GM18951 (cell line): Measurements from ENCODE around the gene SORBS2.

Source experiments
- POLR2A ChIP-seq: IDR thresholded peaks from 4 replicates; pipeline ENCODE4 v1.6.1; 2011; ENCODE audit warnings: mild to moderate bottlenecking; ENCODE audit not compliant: insufficient read length, insufficient read depth; ENCODE audit errors: extremely low read depth
- in situ Hi-C: fragments of 300-500 bp; cut with MboI; formaldehyde crosslinking; loops from one replicate; pipeline ENCODE4 v1.12.0; 2022; ENCODE audit warnings: low sequenced_read_pairs, mixed read lengths, inconsistent platforms; ENCODE audit not compliant: unreplicated experiment

Gene SORBS2

DNA sequence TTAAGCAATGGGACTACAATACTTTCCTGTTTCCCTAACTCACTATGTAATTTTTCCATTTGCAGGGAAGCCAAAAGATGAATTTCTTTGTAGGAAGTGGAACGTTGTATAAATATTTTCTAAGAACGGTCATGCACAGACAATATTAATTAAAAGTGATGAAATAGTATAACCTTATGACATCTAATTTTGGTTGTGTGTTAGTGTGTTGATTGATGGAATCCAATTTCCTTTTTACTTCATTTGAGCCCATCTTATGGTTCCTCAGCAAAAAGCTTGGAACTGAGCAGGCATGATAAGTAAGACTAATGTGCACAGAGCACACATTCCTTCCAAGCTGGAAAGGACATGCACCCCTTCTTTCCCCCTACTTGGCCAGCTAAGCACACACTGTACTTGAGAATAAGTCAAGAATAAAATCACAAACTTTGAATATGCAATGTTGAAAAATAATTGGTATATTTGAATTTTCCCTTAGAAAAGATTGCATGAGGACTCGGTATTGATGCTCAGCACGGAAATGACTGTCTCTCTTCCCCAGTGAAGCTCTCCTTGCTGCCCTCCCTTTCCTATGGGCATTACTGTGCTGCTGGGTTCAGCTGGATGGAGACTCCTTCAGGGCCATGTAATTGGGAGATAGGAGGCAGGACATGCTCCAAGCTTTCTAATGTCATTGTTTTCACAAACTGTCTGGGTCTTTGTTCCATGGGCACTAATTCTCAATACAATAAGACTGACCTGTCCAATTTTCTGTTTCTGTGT lies 257.4 kb downstream of the SORBS2 start:
- in situ Hi-C loops, result no loop called here
- TF ChIP-seq POLR2A, result no peak

DNA sequence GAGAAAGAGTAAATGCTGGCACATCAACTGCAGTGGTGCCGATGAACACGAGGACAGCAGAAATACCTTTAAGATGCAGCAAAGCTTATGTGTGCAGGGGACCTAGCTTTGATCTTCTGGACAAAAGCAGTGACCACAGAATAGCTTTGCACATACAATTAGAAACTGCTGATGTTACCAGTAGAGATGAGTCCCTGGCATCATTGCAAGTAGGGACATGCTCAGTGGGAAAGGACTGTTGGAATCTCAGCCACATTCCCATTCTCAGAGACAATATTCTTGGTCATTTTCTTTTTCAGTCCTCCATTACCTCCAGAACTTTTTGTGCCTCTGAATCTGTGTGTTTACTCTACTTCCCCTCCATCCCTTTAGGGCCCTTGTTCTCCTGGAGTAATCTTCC lies 259.7 kb downstream of the SORBS2 start:
- TF ChIP-seq POLR2A, result no peak
- in situ Hi-C loops, result no loop called here

DNA sequence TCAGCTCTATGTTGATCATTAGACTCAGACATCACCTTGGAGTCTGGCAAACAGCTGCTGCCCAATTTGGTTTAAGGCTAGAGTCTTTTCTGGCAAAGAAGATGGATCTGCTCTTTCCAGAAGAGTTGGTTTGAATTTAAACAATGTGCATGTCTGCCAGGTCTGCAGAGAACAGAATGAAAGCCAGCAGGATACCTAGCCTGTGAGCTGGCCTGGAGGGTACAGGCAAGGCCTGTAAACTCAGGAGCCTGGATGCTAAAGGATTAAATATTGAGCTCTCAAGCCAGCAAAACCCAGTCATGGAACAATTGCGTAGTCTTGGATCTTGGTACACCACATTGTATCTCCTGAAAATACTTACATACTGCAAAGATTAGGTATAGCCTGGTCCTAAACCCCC lies 261.1 kb downstream of the SORBS2 start:
- no peak for TF ChIP-seq POLR2A

DNA sequence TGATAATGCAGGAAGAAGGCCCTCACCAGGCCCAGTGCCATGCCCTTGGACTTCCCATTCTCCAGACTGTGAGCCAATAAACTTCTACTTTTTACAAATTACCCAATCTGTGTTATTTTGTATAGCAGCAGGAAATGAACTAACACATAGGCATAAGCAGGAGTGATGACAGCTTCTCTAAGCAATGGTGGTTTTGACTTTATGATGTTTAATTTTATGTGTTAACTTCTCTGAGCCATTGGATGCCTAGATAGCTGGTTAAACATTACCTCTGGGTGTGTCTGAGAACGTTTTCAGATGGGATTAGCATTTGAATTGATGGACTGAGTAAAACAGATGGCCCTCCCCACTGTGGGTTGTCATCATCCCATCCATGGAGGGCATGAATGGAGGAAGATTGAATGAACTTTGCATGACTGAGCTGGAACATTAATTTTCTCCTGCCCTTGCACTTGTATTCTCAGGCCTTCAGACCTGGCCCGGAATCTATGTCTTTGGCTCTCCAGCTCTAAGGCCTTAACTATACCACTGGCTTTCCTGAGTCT lies 262.8 kb downstream of the SORBS2 start:
- in situ Hi-C loops, result no loop called here
- TF ChIP-seq POLR2A, result no peak

More for the DNA sequence above, 261.1 kb downstream of the SORBS2 start:
- in situ Hi-C loops, result no loop called here

DNA sequence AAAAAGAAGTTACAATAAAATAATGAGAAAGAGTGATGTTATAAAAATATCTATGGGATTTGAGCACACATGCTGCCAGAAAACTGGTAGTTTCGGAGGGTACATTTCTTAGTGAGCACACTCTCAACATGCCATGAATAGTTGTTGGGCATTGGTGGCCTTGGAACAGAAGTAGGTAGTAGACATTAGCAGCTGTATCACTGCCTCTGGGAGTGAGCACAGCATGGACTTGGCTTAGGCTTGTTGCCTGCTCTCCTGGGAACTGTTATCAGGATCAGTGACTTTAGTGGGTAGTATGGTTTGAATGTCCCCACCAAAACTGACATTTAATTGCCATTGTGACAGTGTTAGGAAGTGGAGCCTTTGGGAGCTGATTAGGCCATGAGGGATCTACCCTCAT lies 263.4 kb downstream of the SORBS2 start:
- no peak for TF ChIP-seq POLR2A
- in situ Hi-C loops, result no loop called here

DNA sequence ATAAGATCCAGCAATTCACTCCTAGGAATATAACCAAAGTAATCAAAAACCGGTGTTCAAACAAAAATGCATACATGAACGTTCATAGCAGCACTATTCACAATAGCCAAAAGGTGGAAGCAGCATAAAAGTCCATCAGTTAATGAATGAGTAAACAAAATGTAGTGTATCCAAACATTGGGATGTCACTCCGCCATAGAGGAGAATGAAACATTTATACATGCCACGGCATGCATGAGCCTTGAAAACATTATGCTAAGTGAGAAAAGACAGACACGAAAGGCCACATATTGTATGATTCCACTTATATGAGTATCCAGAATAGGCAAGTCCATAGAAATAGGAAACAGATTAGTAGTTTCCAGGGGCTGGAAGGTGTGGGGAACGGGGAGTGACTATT lies 265.7 kb downstream of the SORBS2 start:
- no peak for TF ChIP-seq POLR2A
- in situ Hi-C loops, result no loop called here

DNA sequence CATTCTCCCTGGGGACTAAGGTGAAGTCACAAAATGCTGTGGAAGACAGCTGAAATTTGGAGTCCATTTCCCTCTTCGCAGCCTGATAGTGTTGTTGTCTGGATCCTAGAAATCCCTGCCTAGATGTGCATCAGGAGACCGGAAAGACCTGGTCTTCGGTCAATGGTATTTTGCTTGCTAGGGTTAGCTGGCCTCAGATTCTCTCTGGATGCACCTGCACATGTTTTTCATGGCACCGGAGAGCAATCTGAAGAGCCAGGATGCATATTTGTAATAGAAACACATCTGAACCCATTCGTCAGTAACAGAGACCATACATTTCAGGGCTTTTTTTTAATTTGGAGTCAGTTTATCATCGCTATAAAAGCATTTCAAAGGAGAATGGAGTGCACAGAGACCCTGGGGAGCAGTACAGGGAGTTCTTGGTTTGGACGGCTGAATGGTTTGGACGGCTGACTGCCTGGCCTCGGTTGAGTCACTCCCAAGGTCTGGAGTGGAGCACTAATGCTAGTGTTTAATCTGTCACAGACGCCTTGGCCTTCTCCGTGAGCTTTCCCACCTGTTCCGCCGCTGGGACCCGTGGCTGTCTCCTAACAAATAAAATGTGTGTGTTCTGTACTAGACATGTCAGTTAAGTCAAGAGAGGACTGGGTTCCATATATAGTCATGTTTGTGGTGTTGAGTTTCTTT lies 269.2 kb downstream of the SORBS2 start:
- in situ Hi-C loops, result no loop called here
- TF ChIP-seq POLR2A, result no peak

DNA sequence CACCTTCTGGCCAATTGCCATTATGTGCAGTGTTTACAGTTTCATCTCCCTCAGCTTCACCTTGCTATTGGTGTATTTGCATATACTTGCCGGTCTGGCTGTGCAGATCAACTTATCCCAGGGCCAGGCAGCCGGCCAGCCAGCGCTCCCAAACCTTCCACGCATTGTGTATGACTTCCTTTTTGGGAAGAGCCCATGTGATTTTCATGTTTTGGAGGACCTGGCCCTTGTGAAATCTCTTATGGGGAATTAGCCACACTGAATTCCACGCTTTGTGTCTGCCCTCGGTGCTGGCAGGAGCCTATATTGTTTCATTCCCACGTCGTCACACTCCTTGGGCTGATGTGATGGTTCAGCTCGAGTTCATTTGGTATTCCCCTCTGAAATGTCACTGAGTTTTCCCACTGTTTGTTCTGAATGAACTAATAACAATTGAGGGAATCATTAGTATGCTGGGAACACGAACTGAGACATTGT lies 270.7 kb downstream of the SORBS2 start:
- in situ Hi-C loops, result no loop called here
- no peak for TF ChIP-seq POLR2A

DNA sequence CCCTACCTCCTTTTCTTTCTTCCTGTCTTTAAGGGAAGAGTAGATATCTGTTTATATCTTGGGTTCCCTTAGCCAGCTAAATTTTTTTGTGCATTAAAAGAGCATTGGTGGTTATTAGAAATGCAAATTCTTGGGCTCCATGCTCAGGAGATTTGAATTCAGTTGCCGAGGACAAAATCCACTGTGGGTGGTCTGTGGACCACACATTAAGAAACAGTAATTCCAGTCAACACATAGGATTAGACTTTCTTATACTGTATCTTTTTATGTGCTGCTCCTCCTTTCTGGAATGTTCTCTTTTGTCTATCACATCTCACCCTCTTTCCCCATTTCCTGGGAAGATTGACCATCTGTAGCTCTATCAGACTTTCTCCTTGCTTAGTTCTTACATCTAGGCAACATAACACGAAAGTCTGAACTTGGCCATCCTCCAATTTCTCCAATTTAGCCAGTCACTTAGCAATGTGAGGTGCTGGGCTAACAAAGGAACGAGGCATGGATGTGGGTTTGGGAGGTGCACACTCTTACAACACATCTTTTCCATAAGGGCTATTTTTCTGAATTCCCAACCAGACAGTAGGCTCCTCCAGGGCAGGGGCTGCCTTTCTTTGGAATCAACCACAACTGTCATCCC lies 271.4 kb downstream of the SORBS2 start:
- TF ChIP-seq POLR2A, result no peak

DNA sequence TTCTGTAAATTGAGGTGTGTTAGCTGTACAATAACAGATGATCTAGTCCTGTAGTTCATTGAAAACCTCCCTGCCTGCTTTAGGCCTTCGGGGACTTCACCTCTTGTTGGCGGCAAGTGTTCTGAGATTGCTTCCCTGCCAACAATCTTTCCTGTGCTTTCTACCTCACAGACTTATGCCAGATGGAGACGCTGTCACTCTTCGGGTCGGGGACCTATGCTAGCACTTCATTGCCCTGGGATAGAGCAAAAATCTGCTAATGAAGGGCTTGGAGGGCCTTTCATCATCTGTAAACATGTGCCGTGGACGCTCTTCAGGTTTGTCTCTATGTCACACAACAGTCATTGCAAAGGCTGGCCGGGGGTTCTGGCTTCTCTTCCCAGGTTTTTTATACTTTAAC lies 272.0 kb downstream of the SORBS2 start:
- in situ Hi-C loops, result no loop called here
- no peak for TF ChIP-seq POLR2A

More for the DNA sequence above, 271.4 kb downstream of the SORBS2 start:
- in situ Hi-C loops, result no loop called here

DNA sequence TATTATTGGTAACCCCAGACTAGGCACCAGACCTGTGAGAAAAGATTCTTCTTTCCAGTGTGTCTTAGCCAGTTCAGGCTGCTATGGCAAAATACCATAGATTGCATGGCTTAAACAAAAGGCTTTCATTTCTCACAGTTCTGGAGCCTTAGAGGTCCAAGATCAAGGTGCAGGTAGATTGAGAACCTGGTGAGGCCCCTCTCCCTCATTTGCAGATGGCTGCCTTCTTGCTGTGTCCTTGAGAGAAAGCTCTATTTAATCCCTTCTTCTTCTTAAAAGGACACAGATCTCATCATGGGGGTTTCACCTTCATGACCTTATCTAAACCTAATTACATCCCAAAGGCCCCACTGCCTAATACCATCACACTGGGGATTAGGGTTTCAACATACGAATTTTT lies 273.2 kb downstream of the SORBS2 start:
- TF ChIP-seq POLR2A, result no peak
- in situ Hi-C loops, result no loop called here

DNA sequence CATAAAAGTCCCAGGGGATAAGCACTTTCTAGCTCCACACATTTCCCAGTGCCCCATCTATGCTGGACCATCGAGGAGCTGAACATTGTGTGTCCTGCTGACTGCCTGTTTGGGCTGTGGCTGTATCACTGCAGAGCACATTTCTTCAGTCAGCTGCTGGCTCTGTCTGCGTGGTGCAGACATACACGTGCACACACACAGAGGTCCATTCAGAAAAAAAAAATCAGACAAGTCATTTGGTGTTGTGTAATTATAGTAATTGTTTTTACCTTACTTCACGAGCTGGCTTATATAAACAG lies 275.6 kb downstream of the SORBS2 start:
- no peak for TF ChIP-seq POLR2A
- in situ Hi-C loops, result no loop called here

DNA sequence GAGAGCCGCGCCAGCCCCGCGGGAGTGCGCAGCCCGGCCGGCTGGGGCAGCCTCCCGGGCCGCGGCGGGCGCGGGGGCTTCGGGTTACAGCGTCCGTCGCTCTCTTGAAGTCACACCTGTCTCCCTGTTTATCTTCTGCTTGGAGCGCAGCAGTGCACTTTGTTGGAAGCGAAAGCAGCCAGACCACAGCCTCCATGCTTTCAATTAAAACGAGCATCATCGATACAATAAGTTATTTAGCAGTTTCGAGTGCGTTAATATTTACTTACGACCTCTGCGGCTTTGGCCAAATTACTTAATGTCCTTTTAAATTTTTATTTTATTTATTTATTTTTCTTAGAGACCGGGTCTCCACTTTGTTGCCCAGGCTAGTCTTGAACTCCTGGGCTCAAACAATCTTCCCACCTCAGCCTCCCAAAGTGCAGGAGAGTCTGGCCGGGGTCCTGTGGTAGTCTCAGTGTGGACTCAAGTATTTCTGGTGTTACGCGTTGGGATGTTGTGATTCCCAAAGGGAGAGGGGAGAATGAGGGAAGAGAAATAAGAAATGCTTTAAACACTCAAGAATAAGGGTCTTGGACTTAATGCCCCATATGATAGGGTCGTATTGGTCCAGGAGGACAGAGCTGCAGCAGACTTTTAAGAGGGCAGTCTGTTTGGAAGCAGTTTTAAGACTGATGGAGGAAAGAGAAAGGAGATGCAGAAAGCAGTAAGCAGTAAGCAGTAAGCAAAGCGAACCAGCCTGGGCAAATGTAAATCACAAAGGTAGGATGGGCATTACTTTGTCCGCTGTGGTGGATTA lies 276.2 kb downstream of the SORBS2 start:
- in situ Hi-C loops, result no loop called here
- no peak for TF ChIP-seq POLR2A
